ENCODE results near the gene ZBTB20.

GRCh38 chr3:115072265-115073021, 74.6 kb downstream of the ZBTB20 start:
- no peak for TF ChIP-seq CTCF (IDR thresholded peaks at IDR 0.05; ENCODE audit: low read length)
- no peak for TF ChIP-seq EZH2 (optimal IDR thresholded peaks at IDR 0.05; ENCODE audit: low read depth, low read length)

Data from MM.1S (cell line).